GM18907 (cell line): ENCODE data around the gene INPP5A.

ENCODE experiments used
- ATAC-seq: cut with Tn5 transposase; IDR thresholded peaks from one replicate; pipeline ENCODE4 v1.9.1; 2021; ENCODE audit warnings: mild to moderate bottlenecking, moderate library complexity; ENCODE audit not compliant: unreplicated experiment

Gene INPP5A

DNA sequence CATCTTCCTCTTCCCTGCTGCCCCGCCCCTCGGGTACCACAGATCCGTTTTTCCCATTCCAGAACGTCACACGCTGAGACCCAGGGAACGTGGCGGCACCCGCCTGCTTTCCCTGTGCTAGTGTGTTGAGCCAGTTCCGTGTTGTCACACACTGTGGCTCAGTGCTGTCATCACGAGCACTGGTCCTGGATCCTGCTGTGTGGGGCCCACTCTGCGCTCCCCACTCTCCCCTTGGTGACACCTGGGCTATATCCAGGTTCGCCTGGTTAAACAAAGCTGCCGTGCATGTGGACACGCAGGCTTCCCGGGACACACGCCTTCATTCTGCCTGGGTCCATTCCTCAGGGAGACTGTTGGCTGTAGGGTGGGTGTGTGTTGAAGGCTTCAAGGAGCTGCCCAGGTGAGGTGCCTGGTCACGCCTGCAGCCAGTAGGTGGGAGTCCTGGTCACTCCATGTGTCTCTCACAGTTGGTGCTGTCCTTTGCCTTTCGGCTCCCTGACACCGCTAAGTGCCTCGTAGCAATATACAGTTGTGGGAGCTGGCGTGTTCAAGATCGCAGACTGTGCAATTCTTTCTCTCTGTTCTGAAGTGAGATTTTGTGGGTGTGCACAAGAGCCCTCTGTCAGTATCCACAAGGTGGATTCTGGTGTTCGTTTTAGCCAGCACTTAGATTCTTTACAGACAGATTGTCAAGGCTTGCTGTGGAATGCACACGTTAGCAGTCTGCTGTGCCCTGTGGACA lies 88.6 kb downstream of the INPP5A start:
- ATAC-seq, result no peak

DNA sequence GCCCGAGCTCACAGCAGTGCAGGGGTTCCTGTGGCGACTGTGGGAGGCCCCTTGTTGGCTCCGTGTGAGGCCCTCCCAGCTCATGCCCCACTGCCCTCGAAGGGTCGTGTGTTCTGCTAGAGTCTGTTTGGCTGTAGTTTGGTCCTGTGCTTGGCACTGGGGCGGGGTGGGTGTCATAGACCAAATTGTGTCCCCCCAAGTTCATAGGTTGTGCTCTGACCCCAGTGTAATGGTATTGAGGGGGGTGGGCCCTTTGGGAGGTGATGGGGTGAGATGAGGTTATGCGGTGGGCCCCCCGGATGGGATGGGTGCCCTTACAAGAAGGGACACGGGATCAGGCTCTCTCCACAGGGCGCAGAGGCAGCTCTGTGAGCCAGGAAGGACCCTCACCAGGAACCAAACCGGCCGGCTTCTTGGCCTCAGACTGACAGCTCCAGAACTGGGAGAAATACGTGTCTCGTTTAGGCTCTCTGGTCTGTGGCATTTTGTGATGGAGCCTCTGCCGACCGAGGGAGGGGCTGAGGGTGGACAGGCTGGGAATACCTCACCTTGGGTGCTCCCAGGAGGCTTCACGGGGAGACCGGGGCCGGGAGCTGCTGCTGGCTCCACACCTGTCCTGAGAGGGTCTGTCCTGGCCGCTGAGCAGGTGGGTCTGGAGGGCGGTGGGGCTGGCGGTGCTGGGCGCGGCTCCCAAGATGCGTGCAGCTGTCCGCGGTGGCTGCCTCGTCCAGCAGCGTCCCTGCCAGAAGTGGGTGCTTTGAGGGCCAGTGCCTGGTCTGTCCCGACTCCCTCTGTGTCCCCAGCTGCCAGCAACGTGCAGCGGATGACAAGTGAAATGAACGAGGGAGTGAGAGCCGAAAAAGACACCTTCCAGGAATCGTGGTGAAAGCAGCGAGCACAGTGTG lies 89.4 kb downstream of the INPP5A start:
- ATAC-seq, result no peak

DNA sequence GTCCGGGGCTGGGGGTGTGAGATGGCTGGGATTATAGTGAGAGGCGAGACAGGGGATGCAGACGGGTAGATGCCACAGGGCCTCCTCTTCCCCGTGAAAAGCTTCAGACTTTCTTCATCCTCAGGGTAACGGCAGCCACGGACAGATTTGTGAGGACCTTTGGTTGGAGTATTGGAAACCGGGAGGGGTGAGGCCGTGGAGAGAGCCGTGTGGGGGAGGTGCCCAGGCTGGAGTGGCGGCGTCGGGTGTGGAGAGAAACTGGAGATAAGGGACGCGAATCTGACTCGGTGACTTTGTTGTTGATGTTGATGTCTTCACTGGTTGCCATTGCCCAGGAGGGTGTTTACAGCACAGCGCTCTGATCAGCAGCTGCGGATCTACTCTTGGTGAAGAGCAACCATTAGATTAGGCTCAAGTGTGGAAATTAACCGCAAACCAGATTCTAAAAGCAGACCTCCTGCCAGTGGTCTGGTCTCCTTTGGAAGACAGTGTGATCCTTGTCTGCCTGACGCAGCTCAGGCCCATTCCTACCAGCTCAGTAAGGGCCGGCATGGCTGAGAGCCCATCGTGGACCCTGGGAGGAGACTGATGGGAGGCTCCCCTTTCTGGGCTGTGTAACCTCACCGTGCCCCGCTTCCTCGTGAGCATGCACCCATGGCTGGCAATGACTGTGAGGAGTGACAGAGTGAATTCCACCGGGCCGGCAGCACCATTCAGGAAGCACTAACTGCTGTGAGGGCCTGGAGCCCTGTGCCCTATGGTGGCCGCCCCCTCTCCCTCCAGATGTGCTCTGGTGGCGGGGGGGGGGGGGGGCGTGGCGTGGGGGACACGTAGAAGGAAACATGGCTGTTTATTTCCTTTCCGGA lies 90.3 kb downstream of the INPP5A start:
- ATAC-seq, result no peak

DNA sequence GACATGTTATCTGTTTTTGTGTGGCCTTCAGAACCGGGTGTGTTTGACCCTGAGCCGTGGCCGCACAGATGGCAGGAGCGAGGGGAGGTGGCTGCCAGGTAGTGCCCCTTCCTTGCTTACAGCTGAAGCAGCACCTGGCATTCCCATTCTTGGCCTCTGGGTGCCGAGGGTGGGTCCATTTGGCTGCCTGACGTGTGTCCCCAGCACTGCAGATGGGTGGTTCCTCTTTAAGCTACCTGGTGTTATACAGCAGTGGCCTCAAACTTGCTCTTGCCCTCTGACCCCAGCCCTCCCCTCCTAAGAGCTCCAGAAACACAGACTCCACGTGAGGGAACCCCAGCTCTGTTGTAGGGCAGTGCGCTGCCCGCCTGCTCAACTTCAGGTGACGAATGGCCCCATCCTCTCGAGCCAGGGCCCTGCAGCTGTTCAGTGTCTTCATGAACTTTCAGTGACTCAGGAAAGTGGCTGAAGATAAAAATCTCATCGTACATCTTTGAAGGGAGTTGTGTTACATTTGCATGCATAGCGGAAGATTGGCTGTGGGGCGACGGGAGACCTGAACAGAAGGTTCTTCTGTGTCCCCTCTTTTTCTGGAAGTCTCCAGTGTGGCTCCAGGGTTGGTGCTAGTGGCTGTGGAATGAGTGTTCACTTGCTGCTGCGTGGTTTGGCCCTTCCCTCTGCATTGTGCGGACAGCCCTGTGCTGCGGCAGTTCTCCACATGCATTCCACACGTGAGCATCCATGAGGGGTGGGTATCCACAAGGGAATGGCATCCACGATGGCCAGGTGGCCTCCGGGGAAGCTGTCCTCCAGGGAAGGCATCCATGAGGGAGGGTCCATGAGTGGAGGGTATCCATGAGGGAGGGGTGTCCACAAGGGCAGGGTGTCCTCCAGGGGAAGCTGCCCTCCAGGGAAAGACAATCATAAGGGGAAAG lies 91.6 kb downstream of the INPP5A start:
- ATAC-seq, result no peak

DNA sequence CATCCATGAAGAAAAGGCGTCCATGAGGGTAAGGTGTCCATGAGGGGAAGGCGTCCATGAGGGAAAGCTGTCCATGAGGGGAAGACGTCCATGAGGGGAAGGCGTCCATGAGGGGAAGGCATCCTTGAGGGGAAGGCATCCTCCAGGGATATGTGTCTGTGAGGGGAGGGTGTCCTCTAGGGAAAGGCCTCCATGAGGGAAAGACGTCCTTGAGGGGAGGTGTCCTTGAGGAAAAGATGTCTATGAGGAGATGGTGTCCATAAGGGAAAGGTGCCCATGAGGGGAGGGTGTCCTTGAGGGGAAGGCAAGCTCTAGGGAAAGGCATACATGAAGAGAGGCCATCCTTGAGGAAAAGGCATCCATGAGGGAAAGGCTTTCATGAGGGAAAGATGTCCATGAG lies 92.6 kb downstream of the INPP5A start:
- no peak for ATAC-seq

DNA sequence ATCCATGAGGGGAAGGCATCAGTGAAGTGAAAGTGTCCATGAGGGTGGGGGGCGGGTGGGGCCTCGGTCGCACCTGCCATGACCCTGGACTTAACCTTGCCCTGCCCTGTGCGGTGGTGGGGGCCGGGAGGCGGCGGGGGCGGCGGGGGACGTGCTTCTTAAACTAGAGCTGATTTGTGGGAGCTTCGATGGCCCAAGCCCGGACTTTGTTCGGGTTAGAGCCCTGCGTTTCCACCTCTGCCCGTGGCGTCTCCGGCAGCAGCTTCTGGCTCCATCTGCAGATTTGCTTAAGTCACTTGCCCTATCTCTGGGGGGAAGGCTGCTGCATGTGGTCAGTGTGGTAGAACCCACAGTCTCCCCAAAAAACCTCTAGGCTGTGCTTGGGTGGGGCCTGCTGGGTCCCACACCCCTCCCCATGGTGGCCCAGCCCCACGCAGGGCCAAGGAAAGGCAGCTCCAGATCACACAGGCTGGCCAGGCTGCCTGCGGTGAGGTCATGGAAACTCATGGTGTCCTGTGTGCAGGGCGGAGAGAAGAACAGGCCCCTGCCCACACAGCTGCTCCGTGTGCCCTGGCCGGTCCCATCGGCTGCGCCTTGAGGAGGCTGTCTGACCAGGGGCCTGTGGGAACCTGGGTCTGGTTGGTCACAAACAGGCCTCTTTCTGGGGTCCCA lies 93.2 kb downstream of the INPP5A start:
- no peak for ATAC-seq

DNA sequence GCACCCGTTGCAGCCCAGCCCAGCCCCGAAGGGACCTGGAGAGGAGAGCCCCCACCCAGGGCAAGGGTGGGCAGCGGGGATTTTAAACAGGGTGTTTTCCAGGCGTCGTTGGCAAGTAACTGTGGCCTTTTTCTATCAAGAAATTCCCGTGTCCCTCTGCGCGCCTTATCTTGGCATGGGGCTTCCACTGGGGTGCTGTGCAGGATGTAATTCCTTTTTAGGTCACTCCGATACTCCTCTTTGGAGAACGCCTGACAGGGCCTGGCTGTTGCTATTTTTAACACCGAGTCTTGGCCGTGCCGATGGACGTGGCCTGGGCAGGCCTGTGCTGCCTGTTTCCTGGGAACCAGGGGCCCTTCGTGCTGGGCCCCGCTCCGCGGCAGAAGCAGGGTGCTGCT lies 93.8 kb downstream of the INPP5A start:
- ATAC-seq, result no peak

DNA sequence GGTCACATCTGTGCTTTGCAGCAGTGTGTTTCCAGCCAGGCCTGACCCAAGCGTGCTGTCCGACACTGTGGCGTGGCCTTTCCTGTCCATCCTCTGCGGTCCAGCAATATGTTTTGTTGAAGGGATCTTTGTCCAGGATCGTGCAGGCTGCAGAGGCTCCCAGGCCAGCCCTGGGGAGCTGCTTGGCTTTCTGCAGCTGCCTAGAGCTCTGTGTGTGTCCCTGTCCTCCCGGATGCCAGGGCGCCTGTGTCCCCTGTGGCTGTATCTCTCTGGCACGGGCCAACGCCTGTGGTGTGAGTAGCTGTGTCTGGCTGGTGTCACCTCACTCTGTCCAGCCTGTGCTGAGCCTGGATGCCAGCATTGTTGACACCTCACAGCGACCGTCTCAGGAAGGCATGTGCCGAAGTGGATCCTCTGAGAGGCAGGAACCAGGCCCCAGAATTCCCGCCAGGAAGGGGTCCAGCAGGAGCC lies 94.5 kb downstream of the INPP5A start:
- no peak for ATAC-seq

DNA sequence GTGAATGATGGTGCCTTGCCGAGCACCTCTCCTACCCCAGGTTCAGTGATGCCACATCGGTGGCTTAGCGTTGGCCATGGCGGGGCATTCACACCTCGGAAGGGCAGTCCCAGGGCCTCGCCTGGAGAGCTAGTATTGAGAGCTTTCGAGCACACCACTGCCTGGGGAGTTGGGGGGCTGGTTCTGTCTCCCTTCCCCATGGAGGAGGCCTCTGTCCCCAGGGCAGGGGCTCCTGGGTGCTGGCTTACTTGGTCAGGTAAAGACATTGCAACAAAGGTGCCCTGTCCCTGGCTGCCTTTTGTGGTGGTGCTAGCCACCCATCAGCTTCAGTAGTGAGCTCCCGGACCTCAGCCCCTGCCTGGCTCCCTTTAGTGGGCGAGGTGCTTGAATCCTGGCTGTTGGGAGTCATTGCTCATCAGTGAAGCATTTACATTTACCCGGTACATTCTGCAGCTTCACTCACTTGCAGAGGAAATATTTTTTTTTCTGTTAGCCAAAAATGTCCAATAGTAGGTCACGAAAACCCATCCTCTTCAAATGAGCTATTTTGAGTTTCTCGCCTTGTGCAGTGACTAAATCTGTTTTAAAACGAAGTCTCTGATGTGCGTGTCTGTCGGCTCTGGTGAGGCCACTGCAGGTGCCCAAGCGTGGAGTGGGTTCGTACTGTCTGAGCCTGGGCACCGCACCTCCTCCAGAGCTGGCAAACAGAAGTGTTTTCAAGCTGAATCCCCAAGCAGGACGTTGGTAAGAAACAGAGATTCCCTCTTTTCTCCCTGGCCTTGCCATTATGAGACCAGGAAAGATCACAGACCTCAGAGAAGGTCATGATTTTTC lies 95.5 kb downstream of the INPP5A start:
- no peak for ATAC-seq

DNA sequence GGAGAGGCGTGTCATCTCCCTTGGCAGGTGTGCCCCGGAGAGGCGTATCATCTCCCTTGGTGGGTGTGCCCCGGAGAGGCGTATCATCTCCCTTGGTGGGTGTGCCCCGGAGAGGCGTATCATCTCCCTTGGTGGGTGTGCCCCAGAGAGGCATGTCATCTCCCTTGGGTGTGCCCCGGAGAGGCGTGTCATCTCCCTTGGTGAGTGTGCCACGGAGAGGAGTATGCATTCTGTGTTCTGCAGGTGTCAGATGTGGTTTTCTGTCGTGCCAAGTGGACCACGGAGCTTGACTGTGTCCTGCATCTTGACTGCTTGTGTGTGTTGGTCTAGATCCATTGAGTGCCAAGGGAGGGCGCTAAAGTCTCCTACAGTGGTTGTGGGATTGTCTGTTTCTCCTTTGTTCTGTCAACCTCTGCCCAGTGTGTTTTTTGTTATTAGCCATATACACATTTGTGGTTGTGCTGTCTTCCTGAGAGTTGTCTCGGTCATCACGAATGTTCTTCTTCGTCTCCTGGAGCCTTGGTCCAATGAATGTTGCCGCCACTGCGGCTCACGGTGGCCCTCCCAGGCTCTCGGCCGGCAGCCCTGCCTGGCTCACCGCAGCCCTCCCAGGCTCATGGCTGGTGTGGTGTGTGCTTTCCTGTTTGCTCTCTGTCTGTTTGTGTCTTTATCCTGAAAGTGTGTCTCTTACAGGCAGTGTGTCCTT lies 96.8 kb downstream of the INPP5A start:
- ATAC-seq, result no peak

DNA sequence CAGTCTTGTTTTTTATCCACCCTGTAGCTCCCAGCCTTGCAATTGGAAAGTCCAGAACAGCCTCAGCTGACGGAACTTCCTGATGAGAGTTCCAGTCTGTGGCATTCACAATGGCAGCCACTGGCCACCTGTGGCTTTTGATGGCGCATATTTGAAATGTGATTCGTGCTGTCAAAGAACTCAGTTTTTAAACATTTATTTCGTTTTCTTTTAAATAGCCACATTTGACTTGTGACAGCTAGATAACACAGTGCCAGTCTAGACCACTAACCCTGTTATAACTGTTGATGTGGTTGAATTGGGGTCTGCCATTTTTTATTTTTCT lies 97.3 kb downstream of the INPP5A start:
- ATAC-seq, result no peak

DNA sequence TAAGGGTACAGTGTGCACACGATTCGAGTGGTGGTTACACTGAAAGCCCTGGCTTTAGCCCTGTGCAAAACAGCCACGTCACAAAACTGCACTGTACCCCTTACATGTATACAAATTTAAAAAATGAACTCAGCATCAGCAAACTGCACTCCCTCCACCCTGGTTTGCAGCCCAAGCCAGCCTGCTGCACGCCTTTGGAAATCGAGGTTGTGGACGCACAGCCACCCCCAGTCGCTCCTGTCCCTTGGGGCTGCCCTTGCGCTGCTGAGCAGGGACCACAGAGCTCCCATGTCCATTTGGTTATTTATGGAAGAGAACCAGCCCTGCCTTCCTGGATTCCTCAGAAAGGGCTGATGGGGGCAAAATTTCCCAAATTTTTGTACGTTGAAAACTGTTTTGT lies 98.8 kb downstream of the INPP5A start:
- no peak for ATAC-seq

DNA sequence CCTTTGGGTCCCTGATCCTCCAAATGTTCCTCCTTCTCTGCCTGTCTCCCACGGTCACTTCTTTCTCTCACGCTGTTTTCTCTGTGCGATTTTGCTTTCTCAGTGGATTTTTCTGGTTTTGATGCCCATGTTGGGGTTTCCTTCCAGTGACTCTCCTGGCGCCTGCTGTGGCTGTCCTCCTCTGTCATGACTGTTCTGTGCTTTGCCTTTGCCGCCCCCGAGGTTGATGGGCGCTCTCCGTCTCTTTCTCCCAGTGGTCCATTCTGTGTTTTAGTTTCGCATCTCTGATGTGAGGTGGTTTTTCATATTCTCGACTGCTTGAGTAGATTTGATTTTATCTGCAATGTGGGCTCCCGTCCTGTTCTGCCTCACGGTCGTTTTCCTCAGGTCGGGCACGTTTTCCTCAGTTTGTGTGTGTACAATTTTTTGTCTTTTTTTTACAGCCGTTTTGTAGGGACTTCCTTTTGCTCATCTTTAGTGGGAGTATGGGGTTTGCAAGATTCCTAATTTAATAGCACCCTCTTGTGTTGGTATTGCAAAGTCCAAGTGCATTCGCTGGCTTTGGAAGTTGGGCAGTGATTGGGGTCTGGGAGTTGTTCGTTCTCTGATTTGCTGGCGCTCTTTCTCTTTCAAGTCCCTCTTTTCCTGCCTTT lies 100.0 kb downstream of the INPP5A start:
- ATAC-seq, result no peak

DNA sequence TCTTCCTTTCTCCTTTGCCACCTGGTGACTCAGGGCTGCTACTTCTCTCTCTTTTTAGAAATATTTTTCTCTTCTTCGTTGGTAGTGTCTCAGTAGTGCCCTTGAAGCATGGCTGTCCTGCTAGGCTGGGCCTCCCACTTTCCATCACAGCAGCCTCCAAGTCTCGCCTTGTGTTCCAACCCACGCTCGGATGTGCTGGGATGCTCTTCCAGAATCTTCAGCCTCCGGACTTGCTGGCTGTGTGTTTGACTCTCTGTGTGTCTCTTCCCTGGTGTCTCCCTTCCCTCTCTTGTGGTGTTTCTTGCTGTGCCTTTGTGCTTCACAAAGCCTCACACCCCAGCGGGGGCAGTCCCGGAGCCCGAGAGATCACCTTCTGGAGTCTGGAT lies 100.5 kb downstream of the INPP5A start:
- ATAC-seq, result no peak

DNA sequence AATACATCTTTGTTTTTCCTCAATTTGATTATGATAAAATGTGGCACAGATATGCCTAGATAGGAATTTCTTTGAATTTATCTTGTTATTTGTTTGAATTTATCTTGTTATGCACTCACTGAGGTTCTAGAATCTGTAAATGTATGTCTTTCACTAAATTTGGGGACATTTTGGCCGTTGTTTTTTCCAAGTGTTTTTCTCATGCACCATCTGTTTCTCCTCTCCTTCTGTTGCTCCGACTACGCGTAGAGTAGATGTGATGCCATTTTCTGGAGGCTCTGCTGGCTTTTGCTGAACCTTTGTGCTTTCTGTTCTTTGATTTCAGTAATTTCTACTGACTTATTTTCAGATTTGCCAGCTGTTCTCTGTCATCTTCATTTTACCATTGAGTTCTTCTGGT lies 101.9 kb downstream of the INPP5A start:
- no peak for ATAC-seq

DNA sequence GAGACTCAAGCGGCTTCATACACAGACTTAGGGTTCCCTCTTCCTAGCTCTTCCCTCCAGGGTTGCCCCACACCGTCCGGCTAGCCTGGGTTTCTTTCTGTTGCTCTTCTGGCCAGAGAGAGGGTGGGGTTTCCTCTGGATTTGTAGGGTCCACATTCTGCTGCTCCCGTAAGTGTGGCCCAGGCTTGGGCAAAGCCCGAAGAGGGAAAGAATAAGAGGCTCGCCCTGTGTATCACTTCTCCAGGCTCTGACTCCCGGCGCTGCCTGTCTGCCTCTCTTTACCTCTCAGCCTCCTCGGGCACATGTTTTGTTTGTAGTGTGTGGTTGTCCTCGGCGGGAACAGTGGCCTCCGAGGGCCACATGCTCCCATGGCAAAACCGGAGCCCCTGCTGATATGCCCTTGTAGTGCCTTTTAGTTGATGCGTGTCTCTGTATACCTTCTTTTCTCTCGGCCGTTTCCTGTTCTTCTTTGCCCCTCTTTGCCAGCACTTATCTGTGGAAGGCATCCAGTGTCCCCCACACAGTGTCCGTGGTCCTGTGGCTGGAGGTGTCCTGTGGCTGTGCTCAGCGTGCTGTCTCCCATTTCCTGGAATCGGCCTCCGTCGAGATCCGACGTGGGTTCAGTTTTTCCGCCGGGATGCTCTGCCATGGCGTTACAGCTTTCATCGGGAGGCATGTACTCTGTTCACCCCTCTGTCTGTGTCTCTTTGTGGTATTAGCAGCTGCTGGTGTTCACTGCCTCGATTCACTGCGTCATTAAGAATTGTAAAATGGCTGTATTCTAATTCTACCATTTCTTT lies 102.9 kb downstream of the INPP5A start:
- ATAC-seq, result no peak

DNA sequence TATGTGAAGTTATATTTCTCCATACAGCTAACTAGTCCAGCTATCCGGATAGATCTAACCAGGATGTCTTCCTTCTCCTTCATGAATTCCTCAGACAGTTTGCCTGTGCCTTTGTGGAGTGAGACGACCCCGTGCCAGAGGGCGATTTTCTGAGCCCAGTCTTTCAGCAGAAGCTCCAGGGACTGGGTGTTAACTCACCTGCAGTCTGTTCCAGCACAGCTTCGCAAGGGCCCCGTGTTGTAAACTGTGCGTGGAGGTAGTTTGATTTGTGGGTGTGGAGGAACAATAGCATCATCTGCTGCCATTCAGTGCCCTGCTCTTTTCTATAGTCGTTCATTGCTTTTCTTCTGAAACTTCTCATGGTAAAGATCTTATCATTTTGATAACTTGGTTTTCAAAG lies 103.8 kb downstream of the INPP5A start:
- ATAC-seq, result no peak
